ENCODE measurements around the gene LRRK1.

LRRK1 gene

DNA sequence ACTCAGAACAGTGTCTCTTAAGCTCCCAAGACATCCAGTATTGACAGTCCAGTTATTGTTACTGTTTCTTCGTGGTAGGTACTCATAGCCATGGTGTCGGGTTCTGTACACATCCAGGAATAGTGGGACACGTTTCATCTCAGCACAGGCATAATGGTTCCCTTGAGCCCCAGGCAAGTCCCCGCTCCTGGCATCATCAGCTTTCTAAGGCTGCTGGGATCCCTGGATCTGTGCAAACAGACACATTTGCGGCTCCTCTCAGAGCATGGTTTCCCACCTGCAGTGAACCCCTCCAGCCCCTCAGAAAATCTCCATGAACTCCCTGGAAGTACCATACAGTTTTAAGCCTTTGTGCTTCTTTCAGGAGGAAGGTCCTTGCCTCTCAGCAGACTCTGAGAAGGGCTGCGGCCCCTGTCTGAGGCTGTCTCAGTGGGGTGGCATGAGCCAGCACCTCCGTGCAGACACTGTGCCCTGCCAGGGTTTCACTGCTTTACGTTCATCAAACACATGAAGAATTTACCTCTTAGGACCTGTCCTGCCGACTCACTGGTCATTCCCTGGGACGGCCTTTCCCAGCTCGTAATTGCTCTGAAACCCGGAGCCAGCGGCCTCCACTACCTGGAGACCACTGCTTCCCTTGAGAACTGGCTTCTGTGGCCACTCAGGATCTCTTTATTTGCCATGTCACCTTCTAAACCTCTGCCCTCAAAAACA, 124.9 kb downstream of the LRRK1 start:
- FAIRE-seq, result no peak
- DNase-seq (ENCODE audit: insufficient read length, low spot score), result no peak
- TF ChIP-seq, protein P1, sequence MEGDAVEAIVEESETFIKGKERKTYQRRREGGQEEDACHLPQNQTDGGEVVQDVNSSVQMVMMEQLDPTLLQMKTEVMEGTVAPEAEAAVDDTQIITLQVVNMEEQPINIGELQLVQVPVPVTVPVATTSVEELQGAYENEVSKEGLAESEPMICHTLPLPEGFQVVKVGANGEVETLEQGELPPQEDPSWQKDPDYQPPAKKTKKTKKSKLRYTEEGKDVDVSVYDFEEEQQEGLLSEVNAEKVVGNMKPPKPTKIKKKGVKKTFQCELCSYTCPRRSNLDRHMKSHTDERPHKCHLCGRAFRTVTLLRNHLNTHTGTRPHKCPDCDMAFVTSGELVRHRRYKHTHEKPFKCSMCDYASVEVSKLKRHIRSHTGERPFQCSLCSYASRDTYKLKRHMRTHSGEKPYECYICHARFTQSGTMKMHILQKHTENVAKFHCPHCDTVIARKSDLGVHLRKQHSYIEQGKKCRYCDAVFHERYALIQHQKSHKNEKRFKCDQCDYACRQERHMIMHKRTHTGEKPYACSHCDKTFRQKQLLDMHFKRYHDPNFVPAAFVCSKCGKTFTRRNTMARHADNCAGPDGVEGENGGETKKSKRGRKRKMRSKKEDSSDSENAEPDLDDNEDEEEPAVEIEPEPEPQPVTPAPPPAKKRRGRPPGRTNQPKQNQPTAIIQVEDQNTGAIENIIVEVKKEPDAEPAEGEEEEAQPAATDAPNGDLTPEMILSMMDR (IDR thresholded peaks at IDR 0.05; ENCODE audit: insufficient read depth, missing control alignments), result no peak

DNA sequence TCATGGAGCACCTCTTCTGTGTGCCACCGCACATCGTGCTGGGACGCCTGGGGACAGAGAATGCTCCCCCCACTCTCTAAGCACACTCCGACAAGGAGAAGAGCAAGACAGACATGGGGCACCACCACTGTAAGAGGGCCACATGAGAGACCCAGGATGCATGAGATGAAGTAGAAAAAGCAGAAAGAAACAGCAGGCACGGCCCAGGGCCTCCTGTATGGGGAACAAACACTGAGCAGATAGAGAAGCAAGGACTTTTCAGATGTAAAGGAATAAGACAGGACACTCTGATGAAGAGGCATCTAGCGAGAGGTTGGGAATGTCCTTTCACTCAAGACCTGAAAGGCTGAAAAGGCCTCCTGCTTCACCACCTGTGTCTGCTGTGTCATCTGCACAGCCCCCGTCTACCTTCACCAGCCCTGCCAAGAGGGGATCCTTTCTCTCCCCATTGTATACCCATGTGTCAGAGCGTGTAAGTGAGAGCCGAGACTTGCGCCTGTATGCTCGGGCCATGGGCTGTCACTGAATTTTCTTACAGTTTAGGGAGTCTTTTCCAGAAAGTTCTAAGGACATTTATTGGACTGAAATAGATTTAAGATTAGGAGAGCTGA, 125.6 kb downstream of the LRRK1 start:
- FAIRE-seq (no peak), DNase-seq (ENCODE audit: insufficient read length, low spot score) (no peak)
- TF ChIP-seq, protein P1 (IDR thresholded peaks at IDR 0.05; ENCODE audit: insufficient read depth, missing control alignments), result no peak

DNA sequence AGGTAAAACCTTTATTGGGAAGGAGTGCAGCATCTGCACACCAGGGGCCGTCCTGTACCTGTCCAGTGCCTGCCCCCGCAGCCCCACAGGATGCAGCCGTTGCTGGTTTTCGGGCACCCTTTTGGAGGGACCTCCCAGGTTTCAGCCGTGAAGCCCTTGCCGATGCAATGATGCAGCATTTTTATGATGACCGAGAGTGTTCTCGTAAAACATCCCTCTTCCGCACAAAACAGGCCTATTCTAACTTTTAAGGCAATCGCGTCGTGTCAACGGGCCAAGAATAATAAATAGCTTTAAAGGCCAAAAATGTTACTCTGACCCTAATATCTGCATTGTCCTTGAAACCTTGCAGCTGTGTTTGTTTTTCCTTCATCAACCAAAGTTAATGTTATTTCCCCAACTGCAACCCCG, 126.1 kb downstream of the LRRK1 start:
- DNase-seq (ENCODE audit: insufficient read length, low spot score) (no peak), FAIRE-seq (no peak)
- TF ChIP-seq, protein P1 (IDR thresholded peaks at IDR 0.05; ENCODE audit: insufficient read depth, missing control alignments), result no peak

DNA sequence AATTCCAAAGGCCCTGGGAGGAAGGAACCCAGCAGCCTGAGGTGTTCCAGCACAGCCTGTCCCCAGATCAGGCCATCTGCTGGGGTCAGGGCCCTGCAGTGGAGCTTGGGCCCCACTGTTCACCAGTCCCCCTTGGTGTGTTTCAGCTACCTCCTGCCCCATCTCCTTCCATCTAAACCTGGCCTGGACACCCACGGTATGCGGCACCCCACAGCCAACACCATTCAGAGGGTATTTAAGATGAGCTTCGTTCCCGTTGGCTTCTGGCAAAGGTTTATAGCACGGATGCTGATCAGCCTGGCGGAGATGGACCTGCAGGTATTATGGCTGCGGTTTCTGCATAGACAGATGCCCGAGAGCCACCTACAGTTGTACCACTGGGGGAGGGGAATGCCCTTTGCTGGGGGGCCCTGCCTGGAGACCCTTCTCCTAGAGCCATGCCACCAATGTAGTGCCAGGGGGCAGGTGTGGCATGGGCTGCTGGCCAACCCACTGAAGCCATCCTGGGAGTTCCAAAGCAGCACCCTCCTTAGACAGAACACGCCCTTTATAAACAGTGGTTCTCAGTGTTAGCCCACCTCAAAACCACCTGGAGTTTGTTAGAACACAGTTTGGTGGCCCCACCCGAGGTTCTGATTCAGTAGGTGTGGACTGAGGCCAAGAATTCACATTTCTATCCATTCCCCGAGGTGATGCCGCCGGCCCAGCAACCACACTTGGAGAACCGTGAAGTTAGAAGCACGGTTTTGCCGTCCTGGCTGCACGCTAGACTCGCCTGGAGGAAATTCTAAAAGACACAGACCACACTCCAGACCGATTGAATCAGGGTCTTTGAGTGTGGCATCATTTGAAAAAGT, 126.9 kb downstream of the LRRK1 start:
- FAIRE-seq, result no peak
- DNase-seq (ENCODE audit: insufficient read length, low spot score), result no peak
- TF ChIP-seq, protein P1 (IDR thresholded peaks at IDR 0.05; ENCODE audit: insufficient read depth, missing control alignments), result no peak

DNA sequence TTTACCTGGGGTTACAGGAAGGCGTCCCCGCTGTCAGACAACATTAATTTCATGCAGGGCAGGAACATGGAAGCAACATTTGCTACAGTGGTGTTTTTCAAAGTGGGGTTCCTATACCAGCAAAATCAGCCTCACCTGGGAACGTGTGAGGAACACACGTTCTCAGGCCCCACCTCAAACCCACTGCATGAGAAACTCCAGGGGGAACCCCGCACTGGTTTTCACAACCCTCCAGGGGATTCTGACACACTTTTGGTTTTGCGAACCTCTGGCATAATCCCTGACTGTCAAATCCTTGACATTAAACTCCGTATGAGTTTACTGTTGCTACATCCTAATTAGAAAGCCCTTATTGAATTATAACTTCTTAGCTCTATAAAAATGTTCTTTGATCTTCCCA, 127.7 kb downstream of the LRRK1 start:
- DNase-seq (ENCODE audit: insufficient read length, low spot score) (no peak), FAIRE-seq (no peak)
- TF ChIP-seq, protein P1 (IDR thresholded peaks at IDR 0.05; ENCODE audit: insufficient read depth, missing control alignments), result no peak

DNA sequence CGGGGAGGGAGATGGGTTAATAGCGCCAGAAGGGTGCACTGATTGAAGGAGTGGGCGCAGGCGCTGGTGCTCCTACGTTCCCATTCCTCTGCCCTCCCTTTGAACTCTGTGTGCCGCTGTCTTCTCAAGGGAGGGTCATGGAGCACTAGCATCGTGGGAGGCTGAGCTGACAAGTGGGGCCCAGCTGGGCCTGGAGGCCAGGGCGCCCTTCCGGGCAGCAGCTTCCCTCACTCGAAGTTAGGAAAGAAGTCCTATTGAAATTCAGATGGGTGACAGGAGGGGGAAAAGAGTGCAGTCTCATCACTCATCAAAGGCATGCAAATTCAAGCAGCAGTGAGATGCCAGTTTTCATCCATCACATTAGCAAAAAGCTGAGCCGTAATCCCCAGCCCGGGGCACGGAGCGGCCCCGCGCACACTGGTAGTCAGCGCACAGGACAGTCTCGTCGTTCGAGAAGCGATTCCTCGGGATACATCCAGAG, 128.2 kb downstream of the LRRK1 start:
- TF ChIP-seq, protein P1 (IDR thresholded peaks at IDR 0.05; ENCODE audit: insufficient read depth, missing control alignments), result no peak
- no peak for DNase-seq (ENCODE audit: insufficient read length, low spot score)
- no peak for FAIRE-seq
